Stimulated activated CD4-positive, alpha-beta T cell treated with anti-CD3 and anti-CD28 coated beads, Interleukin-1b, Interleukin-23, amount 100 ng/mL, for 24 hours (primary cell): ENCODE measurements around the gene PARP6.

Source experiments
- DNase-seq, 4 experiments: peaks; one replicate each; pipeline ENCODE4 v3.0.0-alpha.2; 2020; ENCODE audit warnings: low read depth in 4 of 4, low spot score in 1 of 4

Gene PARP6

GRCh38 chr15:72231833-72232478, 40.4 kb downstream of the PARP6 start:
- no peak for DNase-seq

GRCh38 chr15:72231066-72231832, 41.1 kb downstream of the PARP6 start, which contains the start of gene PKM:
TSS of gene PKM (minus strand) at chr15:72231190. CDS start at chr15:72219097, 12,093 bp downstream.
- peak; percentile 95 to 99 (median 96) for DNase-seq

GRCh38 chr15:72230197-72231065, 41.9 kb downstream of the PARP6 start:
- DNase-seq, result peak; percentile 62 to 97 (median 74)

- DNase-seq, result no peak
Observed at GRCh38 chr15:72229947-72230196, 42.5 kb downstream of the PARP6 start.

GRCh38 chr15:72229076-72229946, 43.0 kb downstream of the PARP6 start:
- peak in 1 of 4 experiments; percentile 21 for DNase-seq

- no peak for DNase-seq
Observed at GRCh38 chr15:72227720-72228119, 44.6 kb downstream of the PARP6 start.

GRCh38 chr15:72227192-72227586, 45.2 kb downstream of the PARP6 start:
- peak in 1 of 4 experiments; percentile 17 for DNase-seq

- DNase-seq, result no peak
Observed at GRCh38 chr15:72223278-72223677, 49.1 kb downstream of the PARP6 start.

- DNase-seq, result no peak
Observed at GRCh38 chr15:72222393-72222792, 50.0 kb downstream of the PARP6 start.

GRCh38 chr15:72220687-72221086, 51.7 kb downstream of the PARP6 start:
- no peak for DNase-seq

GRCh38 chr15:72217216-72217615, 55.1 kb downstream of the PARP6 start:
- no peak for DNase-seq

GRCh38 chr15:72216079-72216478, 56.3 kb downstream of the PARP6 start:
- no peak for DNase-seq

- DNase-seq, result no peak
Observed at GRCh38 chr15:72207558-72208085, 64.7 kb downstream of the PARP6 start.

- no peak for DNase-seq
Observed at GRCh38 chr15:72206677-72207000, 65.7 kb downstream of the PARP6 start.

- DNase-seq, result no peak
Observed at GRCh38 chr15:72205896-72206676, 66.3 kb downstream of the PARP6 start.

GRCh38 chr15:72205273-72205672, 67.1 kb downstream of the PARP6 start:
- DNase-seq, result no peak

- no peak for DNase-seq
Observed at GRCh38 chr15:72203507-72203837, 68.9 kb downstream of the PARP6 start.

- no peak for DNase-seq
Observed at GRCh38 chr15:72202801-72203506, 69.4 kb downstream of the PARP6 start.

GRCh38 chr15:72202302-72202701, 70.1 kb downstream of the PARP6 start:
- no peak for DNase-seq
